Activated CD8-positive, alpha-beta T cell treated with anti-CD3 and anti-CD28 coated beads for 36 hours (primary cell): ENCODE results near the gene RFX8. TPM values are rescaled to one million over a fixed set of nuclear protein-coding genes. Genes with fewer than 3 reads are reported as not detected.
"Not testable (repeated sequence)": the region's sequence is repeated elsewhere in the genome, so short reads cannot be mapped to it uniquely, and the experiment has no call there.

Experiments
- ATAC-seq: fragments of 200-7000 bp; cut with Tn5 transposase; one replicate; pipeline ENCODE4 v1.10.0; 2021; ENCODE audit warnings: mild to moderate bottlenecking, moderate library complexity
- CTCF ChIA-PET: fragments of 350-600 bp; sonication (Branson Sonifier 250); formaldehyde crosslinking; loops from one replicate; lab custom pipeline; 2021; ENCODE audit warnings: antibody characterized with exemption; lab: Charles Lee
- POLR2A ChIA-PET: fragments of 350-600 bp; sonication (Branson Sonifier 250); formaldehyde crosslinking; loops from one replicate; lab custom pipeline; 2021; ENCODE audit warnings: antibody characterized with exemption; lab: Charles Lee
- DNase-seq: peaks from one replicate; pipeline ENCODE4 v3.0.0-alpha.2; 2020
- H3K27ac Mint-ChIP-seq: one replicate; pipeline ENCODE4 v1.8.0; 2021; ENCODE audit warnings: mild to moderate bottlenecking, mixed read lengths
- H3K27me3 Mint-ChIP-seq: one replicate; pipeline ENCODE4 v1.8.0; 2021; ENCODE audit warnings: mixed read lengths
- H3K36me3 Mint-ChIP-seq: one replicate; pipeline ENCODE4 v1.8.0; 2021; ENCODE audit warnings: low read depth, mixed read lengths
- H3K4me1 Mint-ChIP-seq: one replicate; pipeline ENCODE4 v1.8.0; 2021; ENCODE audit warnings: low read depth, mixed read lengths
- H3K4me3 Mint-ChIP-seq: one replicate; pipeline ENCODE4 v1.8.0; 2021; ENCODE audit warnings: mild to moderate bottlenecking, moderate library complexity, mixed read lengths
- H3K9me3 Mint-ChIP-seq: one replicate; pipeline ENCODE4 v1.8.0; 2021; ENCODE audit warnings: mixed read lengths
- CTCF ChIP-seq: fragments of 200-600 bp; IDR thresholded peaks from one replicate; pipeline ENCODE4 v1.8.0; 2022; ENCODE audit warnings: antibody characterized with exemption, mild to moderate bottlenecking
- intact Hi-C: fragments of 100-400 bp; cut with micrococcal nuclease; formaldehyde crosslinking; loops from one replicate; pipeline ENCODE4 v1.10.0; 2022
- total RNA-seq, 2 experiments: library from RNA; stranded (reverse); gene quantifications; one replicate each; pipeline ENCODE4 v1.2.3, GENCODE V29; 2021

Gene RFX8
- total RNA-seq, 2 experiments from 2014 or later, result 0.18 TPM; not detected in 1

- H3K27me3 Mint-ChIP-seq, result no peaks in the 10 kb centered on the region
These were observed 35.2 kb downstream of the RFX8 start for GRCh38 chr2:101439716-101440115.

GRCh38 chr2:101438555-101438954, 36.4 kb downstream of the RFX8 start:
- ATAC-seq, H3K9me3 Mint-ChIP-seq, DNase-seq, CTCF ChIA-PET, H3K36me3 Mint-ChIP-seq, H3K4me3 Mint-ChIP-seq, intact Hi-C loops, H3K27ac Mint-ChIP-seq, POLR2A ChIA-PET, H3K27me3 Mint-ChIP-seq: not testable (repeated sequence)
- peaks cover 12% of the 10 kb centered on the region for H3K4me1 Mint-ChIP-seq

More at GRCh38 chr2:101439716-101440115, 35.2 kb downstream of the RFX8 start:
- no peak for ATAC-seq
- TF ChIP-seq CTCF, result no peak
- intact Hi-C loops, result no loop called here
- no peaks in the 10 kb centered on the region for H3K36me3 Mint-ChIP-seq
- DNase-seq, result no peak
- no peak overlapping the region for H3K4me3 Mint-ChIP-seq
- no peak overlapping the region for H3K27ac Mint-ChIP-seq
- CTCF ChIA-PET, result no interaction called here
- no peaks in the 10 kb centered on the region for H3K9me3 Mint-ChIP-seq
- peaks cover 12% of the 10 kb centered on the region for H3K4me1 Mint-ChIP-seq
- POLR2A ChIA-PET, result no interaction called here

DNA sequence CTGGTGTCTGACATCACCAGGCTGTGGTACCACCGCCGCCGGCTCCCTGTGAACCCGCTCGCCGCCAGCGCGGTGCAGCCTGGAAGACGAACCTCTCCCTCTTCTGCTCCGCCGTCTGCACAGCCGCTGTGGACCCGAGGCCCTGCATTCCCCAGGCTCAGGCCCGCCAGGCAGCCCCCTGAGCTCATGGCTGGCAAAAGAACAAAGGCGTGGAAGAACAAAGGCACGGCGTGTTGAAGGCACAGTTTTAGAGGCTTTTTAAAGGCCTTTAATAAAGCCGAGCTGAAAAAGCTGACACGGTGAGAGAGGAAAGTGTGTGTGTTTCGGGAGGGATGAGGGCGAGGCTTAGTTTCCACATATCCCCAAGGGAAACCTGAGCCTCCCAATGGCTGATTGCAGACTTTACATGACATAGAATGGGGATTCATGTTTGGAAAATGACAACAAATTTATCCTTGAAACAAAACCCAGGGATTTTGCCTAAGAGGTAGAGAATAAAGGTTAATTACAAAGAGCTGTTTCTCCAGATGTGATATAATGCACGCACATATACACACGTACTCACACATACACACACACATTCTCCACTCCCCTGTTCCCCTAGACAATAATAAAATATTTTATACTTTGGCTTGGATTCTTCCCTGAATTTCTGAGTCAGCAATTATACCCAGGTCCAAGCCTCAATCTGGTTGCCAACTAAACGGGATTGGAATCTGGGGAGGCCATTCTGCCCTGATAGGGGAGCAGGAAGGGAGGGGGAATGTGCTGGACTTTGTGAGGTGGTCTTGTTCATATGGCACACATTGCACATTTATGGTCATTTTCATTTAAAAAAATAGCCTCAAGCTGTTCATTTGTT, 39.7 kb downstream of the RFX8 start:
- Mint-ChIP-seq H3K4me3 (no peak overlapping the region), H3K36me3 (no peaks in the 10 kb centered on the region), H3K4me1 (no peaks in the 10 kb centered on the region), H3K9me3 (no peaks in the 10 kb centered on the region), H3K27me3 (no peaks in the 10 kb centered on the region), H3K27ac (no peak overlapping the region)
- no peak for ATAC-seq
- ChIA-PET CTCF (interaction anchor here (1.3 kb wide), 1 partner anchor 397 kb away, joined by 3 read pairs; no protein-coding TSS in a partner anchor), POLR2A (no interaction called here)
- no peak for DNase-seq
- TF ChIP-seq CTCF, result no peak
- intact Hi-C loops, result no loop called here

DNA sequence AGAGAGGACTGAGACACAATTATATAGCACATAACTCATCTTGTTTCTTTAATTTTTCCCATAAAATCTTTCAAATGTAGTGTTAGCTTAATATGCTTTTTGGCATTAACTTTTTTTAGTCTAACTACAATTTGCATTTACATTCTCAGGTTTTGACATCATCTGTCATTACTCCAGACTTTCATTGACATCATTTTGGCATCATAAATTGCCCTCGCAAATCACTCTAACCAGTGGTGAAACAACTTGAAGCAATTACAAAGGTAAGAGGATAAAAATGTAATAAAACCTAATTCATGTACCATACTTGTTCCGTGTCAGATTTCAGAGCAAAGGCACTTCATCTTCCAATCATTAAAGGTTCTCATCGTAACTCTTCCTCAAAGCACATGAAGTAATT, 41.4 kb downstream of the RFX8 start:
- Mint-ChIP-seq H3K4me3 (no peak overlapping the region), H3K36me3 (no peaks in the 10 kb centered on the region), H3K27me3 (no peaks in the 10 kb centered on the region), H3K4me1 (no peaks in the 10 kb centered on the region), H3K9me3 (no peaks in the 10 kb centered on the region), H3K27ac (no peak overlapping the region)
- TF ChIP-seq CTCF, result no peak
- DNase-seq, result no peak
- ATAC-seq, result no peak
- intact Hi-C loops, result no loop called here
- ChIA-PET CTCF (interaction anchor here (0.8 to 1.3 kb wide), 2 partner anchors 14 to 399 kb away, joined by 3 read pairs; no protein-coding TSS in a partner anchor), POLR2A (no interaction called here)

GRCh38 chr2:101432411-101433181, 42.3 kb downstream of the RFX8 start:
- intact Hi-C loops, result no loop called here
- no peak overlapping the region for H3K27ac Mint-ChIP-seq
- TF ChIP-seq CTCF, result no peak
- H3K9me3 Mint-ChIP-seq, result no peaks in the 10 kb centered on the region
- no peaks in the 10 kb centered on the region for H3K36me3 Mint-ChIP-seq
- CTCF ChIA-PET, result interaction anchor here (0.8 to 1.8 kb wide), 2 partner anchors 14 kb away, joined by 3 to 10 read pairs; no protein-coding TSS in a partner anchor
- no peaks in the 10 kb centered on the region for H3K4me1 Mint-ChIP-seq
- no peak overlapping the region for H3K4me3 Mint-ChIP-seq
- DNase-seq, result no peak
- H3K27me3 Mint-ChIP-seq, result no peaks in the 10 kb centered on the region
- ATAC-seq, result no peak
- POLR2A ChIA-PET, result no interaction called here
